ENCODE results near the gene SRF.
A peak's percentile ranks its signal among the peaks of the same experiment; 100 is the strongest.

- TF ChIP-seq, protein P1, sequence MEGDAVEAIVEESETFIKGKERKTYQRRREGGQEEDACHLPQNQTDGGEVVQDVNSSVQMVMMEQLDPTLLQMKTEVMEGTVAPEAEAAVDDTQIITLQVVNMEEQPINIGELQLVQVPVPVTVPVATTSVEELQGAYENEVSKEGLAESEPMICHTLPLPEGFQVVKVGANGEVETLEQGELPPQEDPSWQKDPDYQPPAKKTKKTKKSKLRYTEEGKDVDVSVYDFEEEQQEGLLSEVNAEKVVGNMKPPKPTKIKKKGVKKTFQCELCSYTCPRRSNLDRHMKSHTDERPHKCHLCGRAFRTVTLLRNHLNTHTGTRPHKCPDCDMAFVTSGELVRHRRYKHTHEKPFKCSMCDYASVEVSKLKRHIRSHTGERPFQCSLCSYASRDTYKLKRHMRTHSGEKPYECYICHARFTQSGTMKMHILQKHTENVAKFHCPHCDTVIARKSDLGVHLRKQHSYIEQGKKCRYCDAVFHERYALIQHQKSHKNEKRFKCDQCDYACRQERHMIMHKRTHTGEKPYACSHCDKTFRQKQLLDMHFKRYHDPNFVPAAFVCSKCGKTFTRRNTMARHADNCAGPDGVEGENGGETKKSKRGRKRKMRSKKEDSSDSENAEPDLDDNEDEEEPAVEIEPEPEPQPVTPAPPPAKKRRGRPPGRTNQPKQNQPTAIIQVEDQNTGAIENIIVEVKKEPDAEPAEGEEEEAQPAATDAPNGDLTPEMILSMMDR (IDR thresholded peaks at IDR 0.05), result no peak
- TF ChIP-seq POLR2A (IDR thresholded peaks at IDR 0.05), result peak in 2 of 3 donors; percentile 28 to 46
These were observed 1.3 kb downstream of the SRF start for GRCh38 chr6:43172104-43173007.

All from body of pancreas (tissue), 4 donors.